ENCODE measurements around the gene MTM1. TPM values are rescaled to one million over a fixed set of nuclear protein-coding genes. Genes with fewer than 3 reads are reported as not detected.

MTM1 gene
- total and polyA plus RNA-seq, 2 experiments from 2014 or later, result 3.2 to 8.7 TPM

DNA sequence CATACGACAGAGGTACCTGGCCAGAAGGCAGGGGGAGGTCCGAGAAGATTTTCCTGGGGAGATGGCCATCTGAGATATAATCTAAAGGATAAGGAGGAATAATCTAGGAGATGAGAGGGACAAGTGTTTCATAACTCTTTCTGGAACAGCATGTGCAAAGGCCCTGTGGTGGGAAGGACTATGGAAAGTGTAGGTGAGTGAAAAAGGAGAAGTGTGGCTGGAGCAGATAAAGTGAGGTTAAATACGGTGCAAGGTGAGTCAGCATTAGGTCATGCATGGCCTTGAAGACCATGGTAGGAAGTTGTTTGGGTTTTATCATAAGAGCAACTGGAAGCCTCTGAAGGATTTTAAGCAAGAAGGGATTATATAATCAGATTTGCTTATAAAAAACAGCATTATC lies 34.6 kb upstream of the MTM1 start (continued):
- TF ChIP-seq, protein P1, sequence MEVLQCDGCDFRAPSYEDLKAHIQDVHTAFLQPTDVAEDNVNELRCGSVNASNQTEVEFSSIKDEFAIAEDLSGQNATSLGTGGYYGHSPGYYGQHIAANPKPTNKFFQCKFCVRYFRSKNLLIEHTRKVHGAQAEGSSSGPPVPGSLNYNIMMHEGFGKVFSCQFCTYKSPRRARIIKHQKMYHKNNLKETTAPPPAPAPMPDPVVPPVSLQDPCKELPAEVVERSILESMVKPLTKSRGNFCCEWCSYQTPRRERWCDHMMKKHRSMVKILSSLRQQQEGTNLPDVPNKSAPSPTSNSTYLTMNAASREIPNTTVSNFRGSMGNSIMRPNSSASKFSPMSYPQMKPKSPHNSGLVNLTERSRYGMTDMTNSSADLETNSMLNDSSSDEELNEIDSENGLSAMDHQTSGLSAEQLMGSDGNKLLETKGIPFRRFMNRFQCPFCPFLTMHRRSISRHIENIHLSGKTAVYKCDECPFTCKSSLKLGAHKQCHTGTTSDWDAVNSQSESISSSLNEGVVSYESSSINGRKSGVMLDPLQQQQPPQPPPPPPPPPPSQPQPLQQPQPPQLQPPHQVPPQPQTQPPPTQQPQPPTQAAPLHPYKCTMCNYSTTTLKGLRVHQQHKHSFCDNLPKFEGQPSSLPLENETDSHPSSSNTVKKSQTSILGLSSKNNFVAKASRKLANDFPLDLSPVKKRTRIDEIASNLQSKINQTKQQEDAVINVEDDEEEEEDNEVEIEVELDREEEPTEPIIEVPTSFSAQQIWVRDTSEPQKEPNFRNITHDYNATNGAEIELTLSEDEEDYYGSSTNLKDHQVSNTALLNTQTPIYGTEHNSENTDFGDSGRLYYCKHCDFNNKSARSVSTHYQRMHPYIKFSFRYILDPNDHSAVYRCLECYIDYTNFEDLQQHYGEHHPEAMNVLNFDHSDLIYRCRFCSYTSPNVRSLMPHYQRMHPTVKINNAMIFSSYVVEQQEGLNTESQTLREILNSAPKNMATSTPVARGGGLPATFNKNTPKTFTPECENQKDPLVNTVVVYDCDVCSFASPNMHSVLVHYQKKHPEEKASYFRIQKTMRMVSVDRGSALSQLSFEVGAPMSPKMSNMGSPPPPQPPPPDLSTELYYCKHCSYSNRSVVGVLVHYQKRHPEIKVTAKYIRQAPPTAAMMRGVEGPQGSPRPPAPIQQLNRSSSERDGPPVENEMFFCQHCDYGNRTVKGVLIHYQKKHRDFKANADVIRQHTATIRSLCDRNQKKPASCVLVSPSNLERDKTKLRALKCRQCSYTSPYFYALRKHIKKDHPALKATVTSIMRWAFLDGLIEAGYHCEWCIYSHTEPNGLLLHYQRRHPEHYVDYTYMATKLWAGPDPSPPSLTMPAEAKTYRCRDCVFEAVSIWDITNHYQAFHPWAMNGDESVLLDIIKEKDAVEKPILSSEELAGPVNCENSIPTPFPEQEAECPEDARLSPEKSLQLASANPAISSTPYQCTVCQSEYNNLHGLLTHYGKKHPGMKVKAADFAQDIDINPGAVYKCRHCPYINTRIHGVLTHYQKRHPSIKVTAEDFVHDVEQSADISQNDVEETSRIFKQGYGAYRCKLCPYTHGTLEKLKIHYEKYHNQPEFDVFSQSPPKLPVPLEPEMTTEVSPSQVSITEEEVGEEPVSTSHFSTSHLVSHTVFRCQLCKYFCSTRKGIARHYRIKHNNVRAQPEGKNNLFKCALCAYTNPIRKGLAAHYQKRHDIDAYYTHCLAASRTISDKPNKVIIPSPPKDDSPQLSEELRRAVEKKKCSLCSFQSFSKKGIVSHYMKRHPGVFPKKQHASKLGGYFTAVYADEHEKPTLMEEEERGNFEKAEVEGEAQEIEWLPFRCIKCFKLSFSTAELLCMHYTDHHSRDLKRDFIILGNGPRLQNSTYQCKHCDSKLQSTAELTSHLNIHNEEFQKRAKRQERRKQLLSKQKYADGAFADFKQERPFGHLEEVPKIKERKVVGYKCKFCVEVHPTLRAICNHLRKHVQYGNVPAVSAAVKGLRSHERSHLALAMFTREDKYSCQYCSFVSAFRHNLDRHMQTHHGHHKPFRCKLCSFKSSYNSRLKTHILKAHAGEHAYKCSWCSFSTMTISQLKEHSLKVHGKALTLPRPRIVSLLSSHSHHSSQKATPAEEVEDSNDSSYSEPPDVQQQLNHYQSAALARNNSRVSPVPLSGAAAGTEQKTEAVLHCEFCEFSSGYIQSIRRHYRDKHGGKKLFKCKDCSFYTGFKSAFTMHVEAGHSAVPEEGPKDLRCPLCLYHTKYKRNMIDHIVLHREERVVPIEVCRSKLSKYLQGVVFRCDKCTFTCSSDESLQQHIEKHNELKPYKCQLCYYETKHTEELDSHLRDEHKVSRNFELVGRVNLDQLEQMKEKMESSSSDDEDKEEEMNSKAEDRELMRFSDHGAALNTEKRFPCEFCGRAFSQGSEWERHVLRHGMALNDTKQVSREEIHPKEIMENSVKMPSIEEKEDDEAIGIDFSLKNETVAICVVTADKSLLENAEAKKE (CRISPR knock-in tag; IDR thresholded peaks at IDR 0.05), result no peak

DNA sequence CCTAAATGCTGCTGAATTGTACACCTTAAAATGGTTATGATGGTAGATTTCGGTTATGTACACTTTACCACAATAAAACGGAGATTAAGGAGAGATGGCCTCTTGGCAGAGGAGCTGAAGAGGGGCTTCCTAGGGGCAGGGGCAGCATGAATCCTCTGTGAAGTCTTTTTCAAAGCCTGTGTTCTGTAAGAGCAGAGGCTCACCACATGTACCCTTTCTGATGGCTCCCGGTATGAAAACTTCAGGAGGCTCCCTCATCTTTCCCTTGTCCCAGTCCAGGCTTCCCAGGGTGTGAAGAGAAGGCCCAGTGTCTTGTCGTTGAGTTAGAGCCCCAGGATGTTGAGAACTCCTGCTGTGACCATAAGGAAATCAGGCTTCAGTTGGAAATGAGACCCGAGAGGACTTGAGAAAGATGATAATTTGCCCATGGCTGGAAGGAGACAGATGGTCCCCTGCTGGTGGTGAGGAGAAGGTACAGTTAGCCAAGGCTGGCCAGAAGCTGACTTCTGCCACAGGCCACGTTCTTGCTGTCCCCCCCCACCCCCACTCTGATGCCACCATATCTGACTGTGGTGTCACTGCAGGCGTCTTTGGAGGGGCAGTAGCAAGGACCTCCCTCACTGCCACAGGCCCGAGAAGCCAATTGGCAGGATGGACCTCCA lies 31.8 kb upstream of the MTM1 start:
- H3K27me3 Mint-ChIP-seq (ENCODE audit: insufficient read depth, low read depth, poor library complexity), result no peaks in the 10 kb centered on the region
- Histone ChIP-seq H3K4me3 (no peak overlapping the region), H3K27ac (ENCODE audit: low read depth) (no peak overlapping the region), H3K27me3 (ENCODE audit: insufficient read depth) (no peaks in the 10 kb centered on the region), H3K9me2 (ENCODE audit: insufficient read depth) (no peaks in the 10 kb centered on the region), H3K79me2 (replicated peaks; ENCODE audit: insufficient read depth) (no peaks in the 10 kb centered on the region), H3F3A (replicated peaks; ENCODE audit: low read depth) (no peaks in the 10 kb centered on the region), H3K4me1 (ENCODE audit: insufficient read depth) (no peaks in the 10 kb centered on the region), H4K20me1 (replicated peaks; ENCODE audit: insufficient read depth) (no peaks in the 10 kb centered on the region), H2AFZ (no peak overlapping the region), H3K36me3 (ENCODE audit: insufficient read depth) (no peaks in the 10 kb centered on the region), H3K4me2 (no peak overlapping the region)
- peak; percentile 6 for DNase-seq (ENCODE audit: low spot score)
- H3K36me3 Mint-ChIP-seq (ENCODE audit: low read depth), result no peaks in the 10 kb centered on the region
- H3K4me1 Mint-ChIP-seq, result no peaks in the 10 kb centered on the region
- no peak overlapping the region for H3K4me3 Mint-ChIP-seq
- no peaks in the 10 kb centered on the region for H3K9me3 Mint-ChIP-seq
- TF ChIP-seq, protein P2, sequence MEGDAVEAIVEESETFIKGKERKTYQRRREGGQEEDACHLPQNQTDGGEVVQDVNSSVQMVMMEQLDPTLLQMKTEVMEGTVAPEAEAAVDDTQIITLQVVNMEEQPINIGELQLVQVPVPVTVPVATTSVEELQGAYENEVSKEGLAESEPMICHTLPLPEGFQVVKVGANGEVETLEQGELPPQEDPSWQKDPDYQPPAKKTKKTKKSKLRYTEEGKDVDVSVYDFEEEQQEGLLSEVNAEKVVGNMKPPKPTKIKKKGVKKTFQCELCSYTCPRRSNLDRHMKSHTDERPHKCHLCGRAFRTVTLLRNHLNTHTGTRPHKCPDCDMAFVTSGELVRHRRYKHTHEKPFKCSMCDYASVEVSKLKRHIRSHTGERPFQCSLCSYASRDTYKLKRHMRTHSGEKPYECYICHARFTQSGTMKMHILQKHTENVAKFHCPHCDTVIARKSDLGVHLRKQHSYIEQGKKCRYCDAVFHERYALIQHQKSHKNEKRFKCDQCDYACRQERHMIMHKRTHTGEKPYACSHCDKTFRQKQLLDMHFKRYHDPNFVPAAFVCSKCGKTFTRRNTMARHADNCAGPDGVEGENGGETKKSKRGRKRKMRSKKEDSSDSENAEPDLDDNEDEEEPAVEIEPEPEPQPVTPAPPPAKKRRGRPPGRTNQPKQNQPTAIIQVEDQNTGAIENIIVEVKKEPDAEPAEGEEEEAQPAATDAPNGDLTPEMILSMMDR (conservative IDR thresholded peaks at IDR 0.05; ENCODE audit: low read depth in 2 of 2), result peak in 1 of 2 experiments; percentile 42; a peak in 2 of 4 replicates
- TF ChIP-seq EZH2phosphoT487 (IDR thresholded peaks at IDR 0.05; ENCODE audit: unreplicated experiment), result no peak
- TF ChIP-seq ZNF114 (CRISPR knock-in tag; IDR thresholded peaks at IDR 0.05), result no peak
- no peak for TF ChIP-seq CREB1 (CRISPR knock-in tag; IDR thresholded peaks at IDR 0.05; ENCODE audit: low read depth)
- no peak for TF ChIP-seq EZH2 (IDR thresholded peaks at IDR 0.05; ENCODE audit: low read depth, unreplicated experiment)
- ATAC-seq, result no peak
- no peak overlapping the region for H3K27ac Mint-ChIP-seq
